ENCODE data around the gene TNPO3. TPM values are rescaled to one million over a fixed set of nuclear protein-coding genes. Genes with fewer than 3 reads are reported as not detected.

TNPO3 gene
- total RNA-seq, 2 experiments from 2014 or later, result 44.3 to 48.1 TPM

DNA sequence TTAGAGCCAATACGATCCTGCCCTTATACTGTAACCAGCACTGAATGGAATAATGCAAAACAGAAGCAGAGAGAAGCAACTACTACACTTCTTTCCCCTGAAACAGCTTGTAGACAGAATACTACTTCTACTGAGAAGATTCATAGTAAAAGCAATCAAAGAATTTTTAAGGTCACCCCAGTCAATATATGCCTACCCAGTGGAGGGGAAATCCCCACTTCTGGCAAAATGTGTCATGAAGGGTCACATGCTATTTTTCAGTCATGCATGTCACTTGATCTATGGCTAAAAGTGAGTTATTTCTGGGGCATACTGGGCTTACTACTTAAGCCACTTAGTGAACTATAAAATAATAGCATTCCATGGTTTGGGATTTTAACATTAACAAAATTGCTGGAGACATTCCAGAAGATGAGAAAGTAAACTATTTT lies 91.6 kb downstream of the TNPO3 start:
- Mint-ChIP-seq H3K36me3 (ENCODE audit: low read depth) (peaks cover 64% of the 10 kb centered on the region), H3K9me3 (no peaks in the 10 kb centered on the region), H3K27me3 (no peaks in the 10 kb centered on the region), H3K27ac (no peak overlapping the region), H3K4me3 (no peak overlapping the region), H3K4me1 (peaks cover 22% of the 10 kb centered on the region)
- DNase-seq, result no peak
- CTCF ChIA-PET, result no interaction called here
- POLR2A ChIA-PET, result no interaction called here

DNA sequence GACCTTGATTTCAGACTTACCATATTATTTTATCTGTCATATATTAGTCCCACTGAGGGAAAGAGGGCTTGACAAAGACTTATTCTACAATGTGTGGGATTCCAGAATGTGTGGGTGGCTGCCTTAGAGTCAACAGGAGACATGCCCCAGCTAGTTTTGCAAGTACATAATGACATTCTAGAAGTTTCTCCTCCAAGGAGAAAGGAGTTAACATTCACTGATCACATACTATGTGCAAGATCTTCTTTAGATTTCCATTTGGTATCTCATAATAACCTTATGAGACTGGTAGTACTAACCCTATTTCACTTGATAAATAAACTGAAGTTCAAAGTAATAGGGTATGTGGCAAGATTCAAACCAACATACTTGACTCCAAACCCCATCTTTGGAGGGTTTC lies 92.0 kb downstream of the TNPO3 start:
- Mint-ChIP-seq H3K27me3 (no peaks in the 10 kb centered on the region), H3K9me3 (no peaks in the 10 kb centered on the region), H3K4me3 (no peak overlapping the region), H3K36me3 (ENCODE audit: low read depth) (peaks cover 65% of the 10 kb centered on the region), H3K4me1 (peaks cover 22% of the 10 kb centered on the region), H3K27ac (no peak overlapping the region)
- ChIA-PET POLR2A (no interaction called here), CTCF (interaction anchor here (0.7 to 1.3 kb wide), 2 partner anchors 153 to 201 kb away, joined by 3 to 4 read pairs; no protein-coding TSS in a partner anchor)
- DNase-seq, result no peak

DNA sequence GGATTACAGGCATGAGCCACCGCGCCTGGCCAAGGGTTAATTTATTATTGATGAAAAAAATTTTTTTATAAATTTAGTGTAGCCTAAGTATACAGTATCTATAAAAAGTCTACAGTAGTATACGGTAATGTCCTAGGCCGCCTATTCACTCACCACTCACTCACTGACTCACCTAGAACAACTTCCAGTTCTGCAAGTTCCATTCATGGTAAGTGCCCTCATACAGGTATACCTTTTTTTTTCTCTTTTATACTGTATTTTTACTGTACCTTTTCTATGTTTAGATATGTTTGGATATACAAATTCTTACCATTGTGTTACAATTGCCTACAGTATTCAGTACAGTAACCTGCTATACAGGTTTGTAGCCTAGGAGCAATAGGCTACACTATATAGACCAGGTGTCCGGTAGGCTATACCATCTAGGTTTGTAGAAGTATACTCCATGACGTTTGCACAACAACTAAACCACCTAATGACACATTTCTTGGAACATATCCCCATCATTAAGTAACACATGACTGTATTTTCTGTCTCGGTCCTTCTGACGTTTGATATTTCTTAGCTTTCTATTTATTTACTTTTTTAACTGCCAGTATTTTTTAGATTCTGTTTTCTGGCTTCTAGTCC lies 93.8 kb downstream of the TNPO3 start:
- ChIA-PET CTCF (interaction anchor here (0.7 to 1.6 kb wide), 2 partner anchors 8 to 131 kb away, joined by 3 to 4 read pairs; no protein-coding TSS in a partner anchor), POLR2A (no interaction called here)
- Mint-ChIP-seq H3K27me3 (no peaks in the 10 kb centered on the region), H3K9me3 (no peaks in the 10 kb centered on the region), H3K4me1 (peaks cover 22% of the 10 kb centered on the region), H3K36me3 (ENCODE audit: low read depth) (peaks cover 69% of the 10 kb centered on the region), H3K4me3 (no peak overlapping the region), H3K27ac (no peak overlapping the region)
- no peak for DNase-seq

DNA sequence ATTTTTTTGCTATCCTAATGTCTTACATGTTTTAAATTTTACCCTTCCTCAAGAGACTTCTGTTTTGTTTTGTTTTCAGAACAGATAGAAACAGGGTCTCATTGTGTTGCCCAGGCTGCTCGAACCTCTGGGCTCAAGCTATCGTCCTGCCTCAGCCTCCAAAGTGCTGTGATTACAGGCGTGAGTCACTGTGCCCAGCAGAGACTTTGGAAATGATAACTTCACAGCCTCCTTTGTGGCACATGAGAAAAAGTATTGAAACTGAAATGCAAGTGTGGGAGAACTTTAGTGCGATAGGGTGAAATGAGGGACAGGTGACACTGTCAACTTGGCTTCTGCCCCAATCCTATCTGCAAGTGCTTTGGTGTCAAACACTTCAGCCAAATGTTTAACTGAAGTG lies 95.6 kb downstream of the TNPO3 start:
- ChIA-PET CTCF (interaction anchor here (0.7 kb wide), 1 partner anchor 587 kb away, joined by 5 read pairs; no protein-coding TSS in a partner anchor), POLR2A (no interaction called here)
- H3K4me1 Mint-ChIP-seq, result peaks cover 20% of the 10 kb centered on the region

DNA sequence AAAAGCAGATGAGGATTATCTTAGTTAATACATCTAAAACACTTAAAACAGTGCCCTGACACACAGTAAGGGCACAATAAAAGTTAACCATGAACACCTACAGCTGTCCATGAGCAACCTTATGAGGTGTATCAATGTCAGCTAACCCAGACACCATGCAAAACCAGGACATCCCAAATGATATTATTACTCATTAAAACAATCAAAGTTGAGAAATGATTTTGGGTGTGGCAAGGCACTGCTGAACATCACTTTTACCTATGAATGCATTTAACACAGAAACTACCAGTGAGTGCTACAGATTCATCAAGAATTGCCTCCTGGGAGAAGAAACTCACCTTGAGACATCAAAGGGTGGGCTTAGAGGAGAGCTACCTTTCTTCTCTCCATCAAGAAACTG lies 98.9 kb downstream of the TNPO3 start:
- POLR2A ChIA-PET, result no interaction called here
- no peaks in the 10 kb centered on the region for H3K9me3 Mint-ChIP-seq
- H3K36me3 Mint-ChIP-seq (ENCODE audit: low read depth), result peaks cover 65% of the 10 kb centered on the region
- H3K4me3 Mint-ChIP-seq, result no peak overlapping the region
- no peaks in the 10 kb centered on the region for H3K27me3 Mint-ChIP-seq
- H3K4me1 Mint-ChIP-seq, result peaks cover 1% of the 10 kb centered on the region
- H3K27ac Mint-ChIP-seq, result no peak overlapping the region
- DNase-seq, result no peak
- CTCF ChIA-PET, result no interaction called here

More for the DNA sequence above, 95.6 kb downstream of the TNPO3 start:
- peaks cover 65% of the 10 kb centered on the region for H3K36me3 Mint-ChIP-seq (ENCODE audit: low read depth)
- no peak overlapping the region for H3K27ac Mint-ChIP-seq
- no peak overlapping the region for H3K4me3 Mint-ChIP-seq
- H3K27me3 Mint-ChIP-seq, result no peaks in the 10 kb centered on the region
- H3K9me3 Mint-ChIP-seq, result no peaks in the 10 kb centered on the region
- DNase-seq, result no peak

DNA sequence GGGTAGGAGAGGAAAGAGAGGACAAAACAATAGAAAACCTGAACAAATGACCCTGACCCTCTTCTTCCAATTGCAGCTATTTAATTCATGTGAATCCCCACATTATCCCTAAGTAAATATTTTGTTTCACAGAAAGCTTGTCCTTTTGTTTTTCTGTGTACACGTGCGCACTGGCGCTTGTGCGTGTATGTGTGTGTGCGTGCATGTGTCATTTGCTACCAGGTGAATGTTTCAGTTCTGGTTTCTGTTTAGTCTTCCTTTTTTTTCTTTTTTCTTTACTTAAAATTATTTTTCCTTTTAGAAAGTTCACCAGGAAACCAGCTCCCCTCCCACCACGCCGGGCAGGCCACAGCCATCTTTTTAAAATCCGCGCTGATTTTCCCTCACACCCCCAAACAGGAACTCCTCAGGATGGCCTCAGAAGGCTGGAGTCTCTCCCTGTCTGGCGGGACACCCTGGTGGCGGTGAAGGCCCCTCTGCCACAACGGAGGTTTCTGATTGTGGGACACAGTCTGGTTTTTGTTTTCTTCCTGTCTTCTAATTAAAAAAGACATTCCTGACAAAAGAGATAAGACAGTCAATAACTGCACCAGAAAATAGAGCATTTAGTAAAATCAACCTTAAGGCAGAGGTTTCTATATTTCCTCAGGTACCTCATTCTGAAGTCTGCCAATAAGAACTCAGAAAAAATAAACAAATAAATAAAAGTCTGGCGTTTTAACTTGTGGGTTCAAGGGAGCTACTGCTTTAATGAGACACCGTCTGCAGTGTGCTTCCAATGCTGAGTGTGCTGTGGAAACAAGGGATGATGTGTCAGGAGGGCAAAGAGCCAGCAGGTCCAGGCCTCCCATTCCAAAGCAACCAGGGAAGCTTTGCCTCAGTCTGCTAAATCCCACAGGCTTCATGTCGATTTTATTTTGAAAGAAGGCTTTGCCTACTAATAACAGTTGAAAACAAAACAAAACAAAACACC lies 99.8 kb downstream of the TNPO3 start:
- DNase-seq, result no peak
- POLR2A ChIA-PET, result no interaction called here
- H3K27me3 Mint-ChIP-seq, result no peaks in the 10 kb centered on the region
- no peak overlapping the region for H3K4me3 Mint-ChIP-seq
- H3K9me3 Mint-ChIP-seq, result no peaks in the 10 kb centered on the region
- peaks cover 64% of the 10 kb centered on the region for H3K36me3 Mint-ChIP-seq (ENCODE audit: low read depth)
- peaks cover 1% of the 10 kb centered on the region for H3K4me1 Mint-ChIP-seq
- H3K27ac Mint-ChIP-seq, result no peak overlapping the region
- CTCF ChIA-PET, result interaction anchor here (0.7 to 1.3 kb wide), 3 partner anchors 14 to 136 kb away, joined by 3 to 4 read pairs (median 3); no protein-coding TSS in a partner anchor

DNA sequence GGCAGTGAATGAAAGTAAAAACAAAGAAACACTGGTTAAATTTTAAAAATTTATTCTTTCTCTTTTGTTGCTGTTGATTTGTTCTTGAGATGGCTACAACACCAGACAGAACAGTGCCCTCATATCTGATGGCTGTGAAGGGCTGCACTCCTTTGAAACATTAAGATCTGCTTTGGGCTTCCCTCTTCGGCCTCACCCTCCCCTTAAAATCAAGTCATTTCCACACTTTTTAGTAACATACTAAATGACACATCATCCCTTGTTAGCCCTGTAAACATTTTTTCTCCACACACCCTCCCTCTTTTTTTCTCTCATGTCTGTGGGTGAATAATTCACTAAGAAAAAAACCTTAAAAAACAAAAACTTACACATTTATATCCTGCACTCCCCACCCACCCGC lies 100.8 kb downstream of the TNPO3 start:
- H3K27me3 Mint-ChIP-seq, result no peaks in the 10 kb centered on the region
- H3K27ac Mint-ChIP-seq, result no peak overlapping the region
- peaks cover 59% of the 10 kb centered on the region for H3K36me3 Mint-ChIP-seq (ENCODE audit: low read depth)
- ChIA-PET POLR2A (no interaction called here), CTCF (interaction anchor here (1.3 kb wide), 2 partner anchors 9 to 13 kb away, joined by 3 to 4 read pairs; no protein-coding TSS in a partner anchor)
- H3K9me3 Mint-ChIP-seq, result no peaks in the 10 kb centered on the region
- no peak overlapping the region for H3K4me3 Mint-ChIP-seq
- no peaks in the 10 kb centered on the region for H3K4me1 Mint-ChIP-seq
- DNase-seq, result no peak

GRCh38 chr7:128951296-128951695 lies 103.6 kb downstream of the TNPO3 start:
- H3K4me3 Mint-ChIP-seq, result no peak overlapping the region
- CTCF ChIA-PET, result interaction anchor here (1.4 to 2.4 kb wide), 2 partner anchors 10 to 209 kb away, joined by 3 to 9 read pairs; no protein-coding TSS in a partner anchor
- POLR2A ChIA-PET, result no interaction called here
- no peak overlapping the region for H3K27ac Mint-ChIP-seq
- DNase-seq, result no peak
- H3K36me3 Mint-ChIP-seq (ENCODE audit: low read depth), result peaks cover 39% of the 10 kb centered on the region
- H3K9me3 Mint-ChIP-seq, result no peaks in the 10 kb centered on the region
- no peaks in the 10 kb centered on the region for H3K27me3 Mint-ChIP-seq
- H3K4me1 Mint-ChIP-seq, result no peaks in the 10 kb centered on the region

DNA sequence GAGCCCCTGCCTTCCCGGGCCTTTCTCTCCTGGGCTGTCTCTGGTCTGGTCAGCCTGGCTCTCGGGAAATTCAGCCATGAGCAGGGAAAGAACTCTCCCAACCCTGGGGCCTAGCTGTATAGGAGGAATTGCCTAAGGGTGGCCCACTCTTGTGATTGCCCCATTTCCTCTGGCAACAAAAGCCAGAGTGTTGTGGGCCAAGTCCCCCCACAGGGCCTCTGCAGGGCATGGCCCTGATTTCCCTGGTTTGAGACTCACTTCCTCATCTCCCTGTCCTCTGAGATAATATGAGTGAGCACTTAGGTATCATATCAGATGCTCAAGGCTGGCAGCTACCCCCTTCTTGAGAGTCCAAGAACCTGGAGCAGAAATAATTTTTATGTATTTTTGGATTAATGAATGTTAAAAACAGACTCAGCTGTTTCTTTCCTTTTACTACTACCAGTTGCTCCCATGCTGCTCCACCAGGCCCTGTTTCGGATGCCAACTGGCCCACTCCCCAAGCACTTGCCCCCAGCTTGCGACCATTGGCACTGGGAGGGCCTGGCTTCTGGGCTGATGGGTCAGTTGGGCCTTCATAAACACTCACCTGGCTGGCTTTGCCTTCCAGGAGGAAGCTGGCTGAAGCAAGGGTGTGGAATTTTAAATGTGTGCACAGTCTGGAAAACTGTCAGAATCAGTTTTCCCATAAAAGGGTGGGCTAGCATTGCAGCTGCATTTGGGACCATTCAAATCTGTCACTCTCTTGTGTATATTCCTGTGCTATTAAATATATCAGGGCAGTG lies 105.7 kb downstream of the TNPO3 start:
- no peak for DNase-seq
- Mint-ChIP-seq H3K27me3 (no peaks in the 10 kb centered on the region), H3K27ac (no peak overlapping the region), H3K36me3 (ENCODE audit: low read depth) (peaks cover 25% of the 10 kb centered on the region), H3K4me3 (no peak overlapping the region), H3K4me1 (no peaks in the 10 kb centered on the region), H3K9me3 (no peaks in the 10 kb centered on the region)
- ChIA-PET CTCF (interaction anchor here (2.2 kb wide), 1 partner anchor 16 kb away, joined by 6 read pairs; no protein-coding TSS in a partner anchor), POLR2A (no interaction called here)

DNA sequence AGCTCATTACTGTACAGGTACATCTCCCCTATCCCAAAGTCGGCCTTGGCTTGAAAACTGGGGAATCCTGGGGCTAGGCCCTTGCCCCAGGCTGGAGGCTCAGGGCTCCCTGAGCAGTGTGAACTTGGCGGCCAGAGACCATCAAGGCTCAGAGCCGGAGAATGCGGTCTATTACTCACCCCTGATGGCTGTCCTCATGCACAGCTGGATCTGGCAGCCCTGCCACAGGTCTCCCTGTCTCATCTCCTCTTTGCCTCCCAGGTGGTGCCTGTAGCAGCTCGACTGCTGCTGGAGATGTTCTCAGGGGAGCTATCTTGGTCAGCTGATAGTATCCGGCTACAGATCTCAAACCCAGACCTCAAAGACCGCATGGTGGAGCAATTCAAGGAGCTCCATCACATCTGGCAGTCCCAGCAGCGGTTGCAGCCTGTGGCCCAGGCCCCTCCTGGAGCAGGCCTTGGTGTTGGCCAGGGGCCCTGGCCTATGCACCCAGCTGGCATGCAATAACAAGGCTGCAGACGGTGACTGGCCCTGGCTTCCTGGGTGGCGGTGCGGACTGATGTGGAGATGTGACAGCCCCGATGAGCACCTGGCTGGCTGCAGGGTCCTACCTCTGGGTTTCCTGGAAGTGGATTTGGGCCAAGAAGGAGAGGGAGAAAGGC lies 106.5 kb downstream of the TNPO3 start:
- POLR2A ChIA-PET, result no interaction called here
- CTCF ChIA-PET, result interaction anchor here (0.6 to 2.2 kb wide), 4 partner anchors 16 to 1208 kb away, joined by 3 to 6 read pairs (median 6); no protein-coding TSS in a partner anchor

GRCh38 chr7:128947854-128948253 lies 107.1 kb downstream of the TNPO3 start:
- H3K4me1 Mint-ChIP-seq, result no peaks in the 10 kb centered on the region
- ChIA-PET CTCF (interaction anchor here (0.6 to 2.2 kb wide), 4 partner anchors 15 to 1208 kb away, joined by 3 to 6 read pairs (median 6); no protein-coding TSS in a partner anchor), POLR2A (no interaction called here)
- H3K27ac Mint-ChIP-seq, result no peak overlapping the region
- no peak overlapping the region for H3K4me3 Mint-ChIP-seq
- no peaks in the 10 kb centered on the region for H3K9me3 Mint-ChIP-seq
- H3K27me3 Mint-ChIP-seq, result no peaks in the 10 kb centered on the region
- DNase-seq, result no peak
- H3K36me3 Mint-ChIP-seq (ENCODE audit: low read depth), result peaks cover 13% of the 10 kb centered on the region

More for the DNA sequence above, 106.5 kb downstream of the TNPO3 start:
- H3K27ac Mint-ChIP-seq, result no peak overlapping the region
- no peak overlapping the region for H3K4me3 Mint-ChIP-seq
- H3K9me3 Mint-ChIP-seq, result no peaks in the 10 kb centered on the region
- peaks cover 18% of the 10 kb centered on the region for H3K36me3 Mint-ChIP-seq (ENCODE audit: low read depth)
- H3K27me3 Mint-ChIP-seq, result no peaks in the 10 kb centered on the region
- no peaks in the 10 kb centered on the region for H3K4me1 Mint-ChIP-seq
- DNase-seq, result no peak
